PC-3 (cell line): ENCODE data around the gene MBNL1. TPM values are rescaled to one million over a fixed set of nuclear protein-coding genes. Genes with fewer than 3 reads are reported as not detected.

Source experiments
- ATAC-seq: fragments of 200-7000 bp; cut with Tn5 transposase; 2 replicates; pipeline ENCODE4 v1.9.1; 2020; ENCODE audit warnings: mild to moderate bottlenecking, moderate library complexity
- BruUV-seq: library from RNA; stranded (reverse); fragments of 400-500 nt; replicated peaks from 2 replicates; lab custom pipeline; 2021; lab: Mats Ljungman, UMichigan
- CTCF ChIA-PET: fragments of 300-600 bp; sonication (Branson Sonifier 250); formaldehyde crosslinking; loops from one replicate; lab custom pipeline; 2022; ENCODE audit warnings: antibody characterized with exemption; lab: Charles Lee
- POLR2A ChIA-PET: fragments of 300-600 bp; sonication (Branson Sonifier 250); formaldehyde crosslinking; loops from one replicate; lab custom pipeline; 2022; ENCODE audit warnings: antibody characterized with exemption; ENCODE audit not compliant: unreplicated experiment; lab: Charles Lee
- DNase-seq: peaks from one replicate; pipeline ENCODE4 v3.0.0-alpha.2; 2015
- H2AFZ ChIP-seq: fragments of 300-600 bp; sonication (generic); 2 replicates; pipeline ENCODE4 v1.6.0; 2016; ENCODE audit warnings: antibody characterized with exemption, low read length
- H3F3A ChIP-seq: fragments of 300-600 bp; sonication (generic); one replicate; pipeline ENCODE4 v1.6.0; 2017; ENCODE audit warnings: antibody characterized with exemption, low read length, control low read depth, mild to moderate bottlenecking; ENCODE audit not compliant: unreplicated experiment
- H3K27ac ChIP-seq: fragments of 300-600 bp; sonication (generic); 2 replicates; pipeline ENCODE4 v1.5.1; 2016; ENCODE audit warnings: mild to moderate bottlenecking, low read length
- H3K27me3 ChIP-seq: fragments of 300-600 bp; sonication (generic); 2 replicates; pipeline ENCODE4 v1.6.1; 2016; ENCODE audit warnings: low read length, mixed read lengths
- H3K36me3 ChIP-seq: fragments of 300-600 bp; sonication (generic); 2 replicates; pipeline ENCODE4 v1.6.1; 2016; ENCODE audit warnings: low read depth, mixed run types, low read length, mixed read lengths
- H3K4me1 ChIP-seq: fragments of 300-600 bp; sonication (generic); 2 replicates; pipeline ENCODE4 v1.5.1; 2016; ENCODE audit warnings: low read length; ENCODE audit not compliant: insufficient read depth
- H3K4me2 ChIP-seq: fragments of 300-600 bp; sonication (generic); 2 replicates; pipeline ENCODE4 v1.6.0; 2016; ENCODE audit warnings: low read length
- H3K4me3 ChIP-seq: fragments of 300-600 bp; sonication (generic); 2 replicates; pipeline ENCODE4 v1.5.1; 2016; ENCODE audit warnings: mild to moderate bottlenecking, low read length, mixed read lengths
- H3K79me2 ChIP-seq: fragments of 300-600 bp; sonication (generic); 2 replicates; pipeline ENCODE4 v1.6.1; 2017; ENCODE audit warnings: low read length, mixed read lengths
- H3K9ac ChIP-seq: fragments of 300-600 bp; sonication (generic); 2 replicates; pipeline ENCODE4 v1.6.0; 2016; ENCODE audit warnings: mild to moderate bottlenecking, low read length
- H3K9me2 ChIP-seq: fragments of 300-600 bp; sonication (generic); replicated peaks from 2 replicates; pipeline ENCODE4 v1.6.1; 2016; ENCODE audit warnings: mixed run types, low read length, mixed read lengths
- H3K9me3 ChIP-seq: fragments of 300-600 bp; sonication (generic); 2 replicates; pipeline ENCODE4 v1.6.1; 2016; ENCODE audit warnings: low read length, mixed read lengths
- H4K20me1 ChIP-seq: fragments of 300-600 bp; sonication (generic); 2 replicates; pipeline ENCODE4 v1.6.1; 2016; ENCODE audit warnings: low read length, mixed read lengths
- CTCF ChIP-seq: fragments of 300-600 bp; sonication (generic); conservative IDR thresholded peaks from 2 replicates; pipeline ENCODE4 v1.5.1; 2017; ENCODE audit warnings: antibody characterized with exemption, low read depth, mild to moderate bottlenecking, low read length
- EZH2 ChIP-seq: fragments of 300-600 bp; sonication (generic); IDR thresholded peaks from one replicate; pipeline ENCODE4 v1.6.1; 2017; ENCODE audit warnings: antibody characterized with exemption, mild to moderate bottlenecking, low read length; ENCODE audit not compliant: unreplicated experiment
- EZH2phosphoT487 ChIP-seq: fragments of 300-600 bp; sonication (generic); IDR thresholded peaks from 2 replicates; pipeline ENCODE4 v1.6.1; 2018; ENCODE audit warnings: mild to moderate bottlenecking, antibody characterized with exemption, low read length, borderline replicate concordance
- intact Hi-C: fragments of 100-400 bp; cut with micrococcal nuclease; formaldehyde crosslinking; loops from 2 replicates; pipeline ENCODE4 v1.9.0; 2023
- total RNA-seq: library from RNA; depleted of rRNA; stranded (reverse); fragments of >200 nt; gene quantifications from 2 replicates; pipeline ENCODE4 v1.2.3, GENCODE V29; 2014

The MBNL1 gene
- total RNA-seq, 1 experiment from 2014 or later, result 161 TPM

GRCh38 chr3:152280539-152280938 lies 11.8 kb downstream of the MBNL1 start:
- H3K9me3 ChIP-seq, result no peaks in the 10 kb centered on the region
- H3K36me3 ChIP-seq, result peaks cover 4% of the 10 kb centered on the region; the same call in 1 of the 2 replicates
- DNase-seq (no peak), ATAC-seq (no peak)
- no TSS peak for BruUV-seq
- CTCF ChIA-PET, result no interaction called here
- H3K27me3 ChIP-seq, result no peaks in the 10 kb centered on the region
- no peak overlapping the region for H3K4me2 ChIP-seq
- no peak overlapping the region for H3K9ac ChIP-seq
- peaks cover 100% of the 10 kb centered on the region for H3K79me2 ChIP-seq
- H3K9me2 ChIP-seq, result no peaks in the 10 kb centered on the region
- no peaks in the 10 kb centered on the region for H3F3A ChIP-seq
- H3K4me1 ChIP-seq, result peaks cover 12% of the 10 kb centered on the region; the same call in 1 of the 2 replicates
- no peak overlapping the region for H3K27ac ChIP-seq
- TF ChIP-seq EZH2 (no peak), EZH2phosphoT487 (no peak), CTCF (no peak)
- H3K4me3 ChIP-seq, result no peak overlapping the region
- H4K20me1 ChIP-seq, result peaks cover 79% of the 10 kb centered on the region
- intact Hi-C loops, result no loop called here
- POLR2A ChIA-PET, result no interaction called here
- no peak overlapping the region for H2AFZ ChIP-seq

GRCh38 chr3:152281133-152281713 lies 12.5 kb downstream of the MBNL1 start:
- H3K4me3 ChIP-seq, result no peak overlapping the region
- no peaks in the 10 kb centered on the region for H3K9me3 ChIP-seq
- ChIA-PET POLR2A (no interaction called here), CTCF (interaction anchor here (0.6 kb wide), 1 partner anchor 160 kb away, joined by 3 read pairs; no protein-coding TSS in a partner anchor)
- intact Hi-C loops, result loop anchor here (1.0 kb wide), 1 partner anchor 8 kb away; no protein-coding TSS in a partner anchor
- H4K20me1 ChIP-seq, result peaks cover 75% of the 10 kb centered on the region
- H3K79me2 ChIP-seq, result peaks cover 98% of the 10 kb centered on the region
- no peak overlapping the region for H3K27ac ChIP-seq
- no TSS peak for BruUV-seq
- no peak overlapping the region for H2AFZ ChIP-seq
- no peaks in the 10 kb centered on the region for H3K27me3 ChIP-seq
- no peak overlapping the region for H3K9ac ChIP-seq
- peaks cover 12% of the 10 kb centered on the region; the same call in 1 of the 2 replicates for H3K4me1 ChIP-seq
- ATAC-seq (no peak), DNase-seq (no peak)
- no peak overlapping the region for H3K4me2 ChIP-seq
- H3K36me3 ChIP-seq, result peaks cover 4% of the 10 kb centered on the region; the same call in 1 of the 2 replicates
- TF ChIP-seq EZH2, result no peak
- no peak for TF ChIP-seq CTCF
- TF ChIP-seq EZH2phosphoT487, result no peak
- no peaks in the 10 kb centered on the region for H3F3A ChIP-seq
- no peaks in the 10 kb centered on the region for H3K9me2 ChIP-seq

GRCh38 chr3:152282813-152283212 lies 14.1 kb downstream of the MBNL1 start:
- H3K27ac ChIP-seq, result no peak overlapping the region
- CTCF ChIA-PET, result no interaction called here
- H3K27me3 ChIP-seq, result no peaks in the 10 kb centered on the region
- H3K9me2 ChIP-seq, result no peaks in the 10 kb centered on the region
- H2AFZ ChIP-seq, result no peak overlapping the region
- H3F3A ChIP-seq, result no peaks in the 10 kb centered on the region
- peaks cover 4% of the 10 kb centered on the region; the same call in 1 of the 2 replicates for H3K36me3 ChIP-seq
- H3K4me2 ChIP-seq, result no peak overlapping the region
- no TSS peak for BruUV-seq
- ATAC-seq (no peak), DNase-seq (no peak)
- intact Hi-C loops, result no loop called here
- H3K9ac ChIP-seq, result no peak overlapping the region
- peaks cover 97% of the 10 kb centered on the region for H3K79me2 ChIP-seq
- H3K4me3 ChIP-seq, result no peak overlapping the region
- TF ChIP-seq CTCF, result no peak
- TF ChIP-seq EZH2, result no peak
- no peak for TF ChIP-seq EZH2phosphoT487
- H3K4me1 ChIP-seq, result peaks cover 16% of the 10 kb centered on the region
- POLR2A ChIA-PET, result no interaction called here
- H4K20me1 ChIP-seq, result peaks cover 73% of the 10 kb centered on the region
- no peaks in the 10 kb centered on the region for H3K9me3 ChIP-seq
